ENCODE results near the gene PDE8A.
A peak's percentile ranks its signal among the peaks of the same experiment; 100 is the strongest.
"Not testable (repeated sequence)": the region's sequence is repeated elsewhere in the genome, so short reads cannot be mapped to it uniquely, and the experiment has no call there.

Gene PDE8A

GRCh38 chr15:85128621-85129020 lies 147.0 kb downstream of the PDE8A start:
- DNase-seq, result peak; percentile 22

GRCh38 chr15:85129881-85130280 lies 148.2 kb downstream of the PDE8A start:
- DNase-seq, result no peak

- DNase-seq, result no peak
These were observed 150.3 kb downstream of the PDE8A start for GRCh38 chr15:85131915-85132314.

- no peak for DNase-seq
These were observed 152.1 kb downstream of the PDE8A start for GRCh38 chr15:85133709-85134108.

- DNase-seq, result no peak
These were observed 156.0 kb downstream of the PDE8A start for GRCh38 chr15:85137489-85138168.

- DNase-seq, result no peak
These were observed 157.7 kb downstream of the PDE8A start for GRCh38 chr15:85139391-85139790.

- no peak for DNase-seq
These were observed 160.1 kb downstream of the PDE8A start for GRCh38 chr15:85141726-85142125.

GRCh38 chr15:85142312-85142711 lies 160.7 kb downstream of the PDE8A start:
- DNase-seq, result peak; percentile 46

- peak; percentile 18 for DNase-seq
These were observed 167.9 kb downstream of the PDE8A start for GRCh38 chr15:85149465-85150129.

- no peak for DNase-seq
These were observed 168.4 kb downstream of the PDE8A start for GRCh38 chr15:85150130-85150480.

- DNase-seq, result no peak
These were observed 169.5 kb downstream of the PDE8A start for GRCh38 chr15:85151145-85151544.

GRCh38 chr15:85151861-85152260 lies 170.2 kb downstream of the PDE8A start:
- no peak for DNase-seq

- DNase-seq, result no peak
These were observed 172.4 kb downstream of the PDE8A start for GRCh38 chr15:85154061-85154460.

- DNase-seq, result no peak
These were observed 173.7 kb downstream of the PDE8A start for GRCh38 chr15:85155360-85155759.

- DNase-seq, result no peak
These were observed 174.2 kb downstream of the PDE8A start for GRCh38 chr15:85155857-85156256.

- DNase-seq, result no peak
These were observed 175.7 kb downstream of the PDE8A start for GRCh38 chr15:85157344-85157743.

GRCh38 chr15:85162237-85162636 lies 180.6 kb downstream of the PDE8A start:
- no peak for DNase-seq

GRCh38 chr15:85164841-85165466 lies 183.3 kb downstream of the PDE8A start:
- DNase-seq, result no peak

- DNase-seq, result no peak
These were observed 185.9 kb downstream of the PDE8A start for GRCh38 chr15:85167568-85167967.

GRCh38 chr15:85168642-85169173 lies 187.1 kb downstream of the PDE8A start:
- DNase-seq, result no peak

- no peak for DNase-seq
These were observed 190.1 kb downstream of the PDE8A start for GRCh38 chr15:85171736-85172135.

GRCh38 chr15:85172846-85173490 lies 191.3 kb downstream of the PDE8A start:
- no peak for DNase-seq

GRCh38 chr15:85173630-85174029 lies 192.0 kb downstream of the PDE8A start:
- not testable (repeated sequence) for DNase-seq

Data from fibroblast of skin of scalp (primary cell).